Thymus (tissue), 11 donors: ENCODE results near the gene RALGPS1. TPM values are rescaled to one million over a fixed set of nuclear protein-coding genes. Genes with fewer than 3 reads are reported as not detected.
"Not testable (repeated sequence)": the region's sequence is repeated elsewhere in the genome, so short reads cannot be mapped to it uniquely, and the experiment has no call there.

ENCODE experiments used
- DNase-seq, 9 donors: peaks; one replicate each; pipeline ENCODE4 v3.0.0-alpha.2; 2013; ENCODE audit warnings: low spot score in 9 of 9, low read depth in 6 of 9, missing footprints in 1 of 9
- H3K27ac ChIP-seq, 2 donors: one replicate each; pipeline ENCODE4 v1.5.1; 2013; ENCODE audit warnings: control low read depth in 1 of 2, low read depth in 1 of 2, low read length in 1 of 2, mild to moderate bottlenecking in 1 of 2, moderate library complexity in 1 of 2
- H3K27me3 ChIP-seq, 2 donors: one replicate each; pipeline ENCODE4 v1.5.1; 2013; ENCODE audit warnings: low read length in 1 of 2; ENCODE audit not compliant: control insufficient read depth in 2 of 2, insufficient read depth in 1 of 2
- H3K36me3 ChIP-seq, 2 donors: one replicate each; pipeline ENCODE4 v1.5.1; 2013; ENCODE audit warnings: low read length in 1 of 2, mild to moderate bottlenecking in 1 of 2, moderate library complexity in 1 of 2; ENCODE audit not compliant: control insufficient read depth in 2 of 2, insufficient read depth in 2 of 2
- H3K4me1 ChIP-seq, 2 donors: one replicate each; pipeline ENCODE4 v1.5.1; 2013; ENCODE audit warnings: low read length in 2 of 2; ENCODE audit not compliant: control insufficient read depth in 2 of 2, insufficient read depth in 2 of 2
- H3K4me3 ChIP-seq, 2 donors: one replicate each; pipeline ENCODE4 v1.5.1; 2013; ENCODE audit warnings: low read length in 2 of 2, control low read depth in 1 of 2, mild to moderate bottlenecking in 1 of 2
- H3K9me3 ChIP-seq, 2 donors: one replicate each; pipeline ENCODE4 v1.5.1; 2013; ENCODE audit warnings: low read length in 1 of 2, mild to moderate bottlenecking in 1 of 2; ENCODE audit not compliant: control insufficient read depth in 2 of 2, insufficient read depth in 1 of 2
- WGBS: extraction: QIAGEN DNeasy Blood & Tissue Kit; methylation state at CpG from one replicate; pipeline ENCODE4 v1.1.7; 2013; 5-methylcytosine and 5-hydroxymethylcytosine counted together
- polyA plus RNA-seq: library from polyadenylated mRNA; stranded (reverse); fragments of 200-250 nt; gene quantifications from one replicate; pipeline ENCODE4 v1.2.3, GENCODE V29; 2013
- total RNA-seq: library from RNA; stranded (reverse); fragments of 120-200 nt; gene quantifications from one replicate; pipeline ENCODE4 v1.2.4, GENCODE V29; 2013
- donor health status: healthy.

RALGPS1 gene
- total and polyA plus RNA-seq, 2 donors = 3.6 to 8.5 TPM

DNA sequence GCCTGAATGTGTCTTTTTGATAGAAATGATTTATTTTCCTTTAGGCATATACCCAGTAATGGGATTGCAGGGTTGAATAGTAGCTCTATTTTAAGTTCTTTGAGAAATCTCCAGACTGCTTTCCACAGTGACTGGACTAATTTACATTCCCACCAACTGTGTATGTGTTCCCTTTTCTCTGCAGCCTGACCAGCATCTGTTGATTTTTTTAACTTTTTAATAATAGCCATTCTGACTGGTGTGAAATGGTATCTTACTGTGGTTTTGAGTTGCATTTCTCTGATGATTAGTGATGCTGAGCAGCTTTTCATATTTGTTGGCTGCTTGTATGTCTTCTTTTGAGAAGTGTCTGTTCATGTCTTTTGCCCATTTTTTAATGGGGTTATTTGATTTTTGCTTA lies 232.3 kb downstream of the RALGPS1 start:
- not testable (repeated sequence) for H3K9me3 ChIP-seq, H3K27ac ChIP-seq, H3K4me3 ChIP-seq, H3K36me3 ChIP-seq, DNase-seq, H3K4me1 ChIP-seq, H3K27me3 ChIP-seq

DNA sequence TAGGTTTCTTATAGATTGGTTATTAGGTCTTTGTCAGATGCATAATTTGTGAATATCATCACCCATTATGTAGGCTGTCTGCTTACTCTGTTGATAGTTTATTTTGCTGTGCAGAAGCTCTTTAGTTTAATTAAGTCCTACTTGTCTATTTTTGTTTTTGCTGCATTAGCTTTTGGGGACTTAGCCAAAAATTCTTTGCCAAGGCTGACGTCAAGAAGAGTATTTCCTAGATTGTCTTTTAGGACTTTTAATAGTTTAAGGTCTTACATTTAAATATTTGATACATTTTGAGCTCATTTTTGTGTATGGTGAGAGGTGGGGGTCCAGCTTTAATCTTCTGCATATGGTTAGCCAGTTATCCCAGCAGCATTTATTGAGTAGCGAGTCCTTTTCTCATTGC lies 232.7 kb downstream of the RALGPS1 start:
- Histone ChIP-seq H3K4me1 (no peaks in the 10 kb centered on the region), H3K36me3 (no peaks in the 10 kb centered on the region), H3K27me3 (no peaks in the 10 kb centered on the region), H3K27ac (no peak overlapping the region), H3K9me3 (no peaks in the 10 kb centered on the region), H3K4me3 (no peak overlapping the region)
- no peak for DNase-seq
- WGBS = 95% methylated on average over 2 of the region's 2 CpGs

DNA sequence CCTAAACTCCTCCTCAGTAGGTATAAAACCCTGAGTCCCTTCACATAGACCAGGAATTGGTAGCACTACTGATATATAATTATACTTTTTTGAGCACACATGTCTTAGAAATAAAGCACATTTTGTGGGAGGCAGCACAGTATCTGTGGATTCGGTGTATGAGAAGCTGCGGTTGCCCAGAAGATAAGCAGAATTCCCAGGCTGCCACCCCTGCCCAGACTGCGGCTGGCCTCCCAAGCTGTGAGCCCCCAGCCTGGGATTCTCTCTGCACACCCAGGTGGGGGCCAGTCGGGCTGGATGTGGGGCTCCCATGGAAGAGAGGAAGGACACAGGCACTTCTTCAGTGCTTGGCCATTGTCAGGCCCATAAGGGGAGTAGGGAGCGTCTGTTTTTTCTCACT lies 233.4 kb downstream of the RALGPS1 start:
- H3K27me3 ChIP-seq = no peaks in the 10 kb centered on the region
- DNase-seq = no peak
- no peaks in the 10 kb centered on the region for H3K36me3 ChIP-seq
- 95% methylated on average over 5 of the region's 5 CpGs for WGBS
- H3K27ac ChIP-seq = no peak overlapping the region
- H3K9me3 ChIP-seq = no peaks in the 10 kb centered on the region
- no peaks in the 10 kb centered on the region for H3K4me1 ChIP-seq
- H3K4me3 ChIP-seq = no peak overlapping the region

DNA sequence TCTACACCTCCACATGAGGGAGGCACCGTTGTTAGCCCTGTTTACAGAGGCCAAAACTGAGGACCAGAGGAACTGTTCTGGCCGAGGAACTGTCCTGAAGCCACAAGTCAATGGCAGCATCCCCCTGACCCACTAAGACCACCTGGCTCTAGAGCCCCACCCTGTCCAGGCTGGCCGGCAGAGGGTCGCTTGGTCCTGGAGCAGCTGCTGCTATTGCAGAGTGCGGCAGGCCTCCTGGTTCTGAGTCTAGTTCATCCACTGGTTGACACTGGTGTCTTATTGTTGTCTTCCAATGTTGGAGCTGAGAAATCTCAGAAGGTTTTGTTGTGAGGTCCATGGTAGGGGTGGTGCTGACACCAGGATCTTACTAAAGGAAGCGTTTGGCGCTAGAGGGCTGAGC lies 234.4 kb downstream of the RALGPS1 start:
- DNase-seq = no peak
- WGBS = 96% methylated on average over 7 of the region's 7 CpGs
- H3K27me3 ChIP-seq = no peaks in the 10 kb centered on the region
- no peaks in the 10 kb centered on the region for H3K9me3 ChIP-seq
- peaks cover 0 to 4% of the 10 kb centered on the region in 2 donors for H3K4me1 ChIP-seq
- H3K36me3 ChIP-seq = no peaks in the 10 kb centered on the region
- H3K4me3 ChIP-seq = no peak overlapping the region
- no peak overlapping the region for H3K27ac ChIP-seq

DNA sequence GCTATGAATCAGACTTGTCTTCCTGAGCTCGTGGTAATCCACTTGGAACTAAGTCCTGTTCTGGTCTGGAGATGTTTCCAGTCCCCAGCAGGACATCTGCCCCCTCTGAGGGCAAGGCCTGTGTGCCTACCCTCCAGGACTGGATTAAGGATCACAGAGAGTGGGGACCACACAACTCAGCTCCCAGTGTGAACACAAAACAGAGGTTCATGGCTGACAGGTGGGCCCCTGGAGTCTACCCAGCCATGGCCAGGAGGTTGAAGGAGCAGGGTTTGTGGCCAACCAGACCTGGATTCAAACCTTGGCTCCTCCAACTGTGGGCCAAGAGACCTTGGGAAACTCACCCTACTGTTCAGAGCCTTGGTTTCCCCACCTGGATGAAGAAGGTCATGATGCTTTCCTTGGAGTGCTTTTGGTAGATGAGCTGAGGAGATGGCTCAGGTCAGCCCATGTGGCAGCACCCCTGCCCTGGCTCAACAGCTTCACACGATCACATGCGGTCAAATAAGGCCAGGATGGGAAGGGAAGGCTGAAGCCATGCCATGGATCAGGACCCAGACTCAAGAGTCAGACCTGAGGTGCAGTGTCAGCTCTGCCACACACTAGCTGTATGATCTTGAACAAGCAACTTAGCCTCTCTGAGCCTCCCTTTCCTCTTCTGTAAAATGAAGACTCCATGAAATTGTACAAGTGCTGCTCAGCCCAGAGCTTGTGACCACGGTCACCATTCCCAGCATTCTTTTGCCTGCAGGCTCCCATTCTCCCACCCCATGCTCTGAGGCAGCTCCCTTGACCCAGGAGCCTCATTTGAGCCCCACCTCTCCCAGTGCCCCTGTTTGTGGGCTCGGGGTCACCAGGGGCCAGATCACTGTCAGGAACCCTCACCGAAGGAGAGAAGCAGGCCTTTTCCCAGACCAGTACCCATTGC lies 235.1 kb downstream of the RALGPS1 start:
- no peaks in the 10 kb centered on the region for H3K27me3 ChIP-seq
- no peak for DNase-seq
- H3K4me1 ChIP-seq = peaks cover 0 to 6% of the 10 kb centered on the region in 2 donors
- no peaks in the 10 kb centered on the region for H3K36me3 ChIP-seq
- no peak overlapping the region for H3K4me3 ChIP-seq
- no peak overlapping the region for H3K27ac ChIP-seq
- H3K9me3 ChIP-seq = no peaks in the 10 kb centered on the region
- 90% methylated on average over 6 of the region's 6 CpGs for WGBS

DNA sequence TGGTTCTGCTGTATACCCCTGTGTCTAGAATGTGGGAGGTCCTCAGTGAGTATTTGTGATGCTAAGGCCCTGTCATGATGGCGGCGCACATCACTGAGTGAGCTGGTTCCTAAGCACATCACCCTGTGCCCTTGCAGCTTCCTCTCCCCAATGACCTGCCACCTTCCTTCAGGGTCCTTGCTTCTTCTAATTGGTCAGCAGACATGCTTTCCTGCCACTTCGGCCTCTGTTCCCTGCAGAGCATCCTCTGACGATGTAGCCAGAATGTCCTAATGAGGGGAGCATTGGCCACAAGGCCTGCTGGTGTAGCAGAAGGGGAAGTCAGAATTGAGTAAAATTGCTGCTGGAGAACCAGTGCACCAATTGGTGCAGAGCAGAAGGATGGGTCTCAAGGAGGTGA lies 238.9 kb downstream of the RALGPS1 start:
- Histone ChIP-seq H3K27me3 (no peaks in the 10 kb centered on the region), H3K9me3 (no peaks in the 10 kb centered on the region), H3K27ac (no peak overlapping the region), H3K4me1 (peaks cover 0 to 9% of the 10 kb centered on the region in 2 donors), H3K4me3 (no peak overlapping the region), H3K36me3 (no peaks in the 10 kb centered on the region)
- 96% methylated on average over 4 of the region's 4 CpGs for WGBS
- no peak for DNase-seq

DNA sequence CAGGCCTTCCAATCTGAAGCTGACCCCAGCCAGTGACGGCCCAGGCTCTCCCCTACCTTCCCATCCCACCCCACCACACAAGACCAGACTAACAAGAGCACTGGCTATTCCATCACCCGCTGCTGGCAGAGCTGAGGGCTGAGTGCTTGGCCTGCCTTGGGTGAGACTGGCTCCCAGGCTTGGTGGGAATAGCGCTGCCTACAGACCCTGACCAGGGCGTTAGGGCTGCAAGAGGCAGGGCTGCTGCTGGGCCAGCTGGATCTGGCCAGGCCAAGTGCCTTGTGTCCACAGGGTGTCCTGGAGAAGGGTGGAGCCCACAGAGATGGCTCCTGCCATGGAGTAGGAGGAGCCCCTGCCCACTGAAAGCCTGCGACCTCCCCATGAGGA lies 239.4 kb downstream of the RALGPS1 start:
- Histone ChIP-seq H3K27me3 (no peaks in the 10 kb centered on the region), H3K27ac (peak overlapping the region in 1 of 2 donors; percentile 59), H3K4me3 (no peak overlapping the region), H3K9me3 (no peaks in the 10 kb centered on the region), H3K4me1 (peaks cover 0 to 9% of the 10 kb centered on the region in 2 donors), H3K36me3 (no peaks in the 10 kb centered on the region)
- DNase-seq = no peak
- WGBS = 87% methylated on average over 5 of the region's 5 CpGs

DNA sequence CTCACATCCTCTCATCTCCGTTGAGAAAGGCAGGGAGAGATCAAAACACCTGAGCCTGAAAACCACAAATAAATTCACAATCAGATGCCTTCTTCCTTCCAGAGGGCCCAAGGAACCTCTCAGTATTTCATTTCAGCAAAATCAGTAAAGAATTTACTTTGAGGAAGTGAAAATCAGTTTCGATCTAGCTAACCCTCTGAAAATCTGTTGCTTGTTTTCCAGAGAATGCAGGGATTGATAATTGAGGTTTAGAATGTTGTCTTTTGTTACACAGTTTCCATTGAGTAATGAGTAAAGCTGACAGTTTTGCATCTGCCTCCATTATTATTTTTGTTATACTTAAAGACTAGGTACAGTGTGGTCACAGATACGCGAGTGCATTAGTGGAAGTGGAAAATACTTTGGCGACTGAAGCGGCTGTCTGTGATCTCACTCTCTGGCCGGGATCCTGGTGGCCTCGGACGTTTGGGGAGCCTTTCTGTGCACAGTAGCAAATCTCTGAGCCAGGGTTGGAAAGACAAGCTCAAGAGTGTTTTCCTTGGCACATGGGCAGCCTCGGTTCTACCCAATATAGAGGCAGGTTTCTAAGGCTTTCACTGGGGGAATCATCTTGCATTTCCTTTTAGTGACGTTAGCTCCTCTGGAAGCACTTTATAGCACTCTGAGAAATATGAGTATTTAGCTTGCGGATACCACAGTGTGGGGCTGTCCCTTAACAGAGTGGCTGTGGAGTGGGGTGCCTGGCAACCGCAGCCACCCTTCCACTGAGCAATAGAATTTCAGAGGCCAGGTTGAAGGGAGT lies 240.0 kb downstream of the RALGPS1 start:
- H3K4me3 ChIP-seq = no peak overlapping the region
- no peaks in the 10 kb centered on the region for H3K9me3 ChIP-seq
- peak in 1 of 9 donors; percentile 19 for DNase-seq
- 80% methylated on average over 13 of the region's 13 CpGs for WGBS
- H3K4me1 ChIP-seq = peaks cover 0 to 9% of the 10 kb centered on the region in 2 donors
- H3K36me3 ChIP-seq = no peaks in the 10 kb centered on the region
- H3K27me3 ChIP-seq = no peaks in the 10 kb centered on the region
- H3K27ac ChIP-seq = peak overlapping the region; percentile 48 to 59

DNA sequence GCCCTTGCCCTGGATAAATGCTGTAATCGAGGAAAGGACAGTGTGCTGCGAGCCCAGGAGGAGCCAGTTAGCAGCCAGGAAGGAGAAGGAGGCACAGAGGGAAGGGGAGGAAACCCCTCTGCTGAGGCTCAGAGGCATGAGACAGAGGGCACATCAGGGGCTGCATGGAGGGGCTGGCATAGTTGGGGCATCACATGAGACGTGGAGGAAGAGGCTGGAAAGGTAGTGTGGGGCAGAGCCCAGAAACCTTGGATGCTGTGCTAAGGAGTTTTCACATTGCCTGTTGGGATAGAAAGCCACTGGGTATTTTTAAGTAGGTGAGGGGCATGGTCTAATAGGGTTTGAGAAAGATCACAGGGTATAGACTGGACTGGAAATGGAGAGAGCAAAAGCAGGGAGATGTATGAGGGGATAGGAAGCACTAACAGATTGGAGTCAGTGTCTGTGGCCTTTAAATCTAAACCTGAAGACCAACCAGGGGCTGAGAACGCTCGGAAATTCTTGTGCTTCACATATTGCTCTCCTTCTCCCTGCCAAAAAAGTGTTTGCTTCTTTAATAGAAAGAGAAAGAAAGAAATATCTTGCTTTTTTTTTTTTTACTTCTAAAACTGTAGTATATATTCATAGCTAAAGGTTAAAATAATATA lies 240.9 kb downstream of the RALGPS1 start:
- H3K27me3 ChIP-seq = no peaks in the 10 kb centered on the region
- WGBS = 94% methylated on average over 5 of the region's 5 CpGs
- no peaks in the 10 kb centered on the region for H3K9me3 ChIP-seq
- no peaks in the 10 kb centered on the region for H3K36me3 ChIP-seq
- peaks cover 0 to 9% of the 10 kb centered on the region in 2 donors for H3K4me1 ChIP-seq
- no peak overlapping the region for H3K4me3 ChIP-seq
- peak overlapping the region; percentile 46 to 52 for H3K27ac ChIP-seq
- no peak for DNase-seq
